NCI-H82 treated with DMSO at 0.1 percent for 48 hours (cell line): ENCODE data around the gene VRK1.
"Not testable (repeated sequence)": the region's sequence is repeated elsewhere in the genome, so short reads cannot be mapped to it uniquely, and the experiment has no call there.

ENCODE experiments used
- DNase-seq: peaks from one replicate; lab custom pipeline; 2025; ENCODE audit not compliant: unreplicated experiment; lab: John Stamatoyannopoulos, UW

Gene VRK1

DNA sequence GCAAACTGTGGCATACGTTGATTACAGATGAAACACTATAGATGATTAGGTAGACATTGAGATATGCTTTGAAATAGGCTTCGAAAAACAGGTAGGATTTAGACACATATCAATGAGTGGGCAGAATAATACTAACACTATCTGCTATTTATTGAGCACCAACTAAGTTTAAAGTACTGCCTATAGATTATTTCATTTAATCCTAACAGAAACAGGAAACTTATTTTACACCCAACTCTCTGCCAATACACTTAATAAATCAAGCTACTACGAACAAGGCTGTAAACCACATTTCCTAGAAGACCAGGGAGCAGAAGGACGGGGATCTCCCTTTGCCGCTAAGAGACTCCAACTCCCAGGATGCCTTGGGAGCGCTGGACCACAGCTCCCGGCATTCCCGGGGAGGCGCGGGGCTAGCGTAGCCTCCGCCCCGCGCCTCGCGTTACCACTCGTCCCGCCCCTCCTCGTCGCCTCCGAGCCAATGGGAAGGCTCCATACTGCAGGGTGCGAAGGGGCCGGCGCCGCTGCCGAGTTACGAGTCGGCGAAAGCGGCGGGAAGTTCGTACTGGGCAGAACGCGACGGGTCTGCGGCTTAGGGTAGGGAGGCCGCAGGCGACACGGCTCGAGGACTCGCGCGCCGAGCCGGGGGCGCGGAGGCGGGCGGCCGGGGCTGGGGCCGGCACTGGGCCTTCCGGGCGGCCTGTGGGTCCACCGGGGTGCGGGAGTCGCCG lies at the start of gene VRK1:
VRK1 (plus strand) TSS at position 532 of the 731 bp plus-strand sequence. CDS start 36,090 bp downstream, outside the sequence.
- DNase-seq = peak; percentile 86

GRCh38 chr14:96747608-96748007 lies 49.6 kb upstream of the VRK1 start:
- no peak for DNase-seq

DNA sequence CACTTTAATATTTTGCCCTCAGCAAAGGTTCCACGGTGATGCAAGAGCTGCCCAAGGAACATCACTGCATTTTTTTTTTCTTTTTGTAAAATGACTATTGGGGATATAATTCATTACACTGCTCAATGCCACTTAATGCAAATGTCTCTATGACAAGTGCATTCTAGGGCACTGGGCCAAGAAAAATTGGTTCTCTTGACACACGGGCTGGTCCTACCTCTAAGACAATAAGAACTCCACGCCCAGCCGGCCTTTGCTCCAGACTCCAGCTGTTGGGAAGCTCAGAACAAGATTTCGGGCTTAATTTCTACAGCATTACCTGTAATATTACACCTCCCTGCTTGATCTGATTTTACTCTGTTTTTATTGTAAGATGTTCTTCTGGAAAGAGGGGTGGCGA lies 48.8 kb upstream of the VRK1 start:
- DNase-seq = peak; percentile 92

DNA sequence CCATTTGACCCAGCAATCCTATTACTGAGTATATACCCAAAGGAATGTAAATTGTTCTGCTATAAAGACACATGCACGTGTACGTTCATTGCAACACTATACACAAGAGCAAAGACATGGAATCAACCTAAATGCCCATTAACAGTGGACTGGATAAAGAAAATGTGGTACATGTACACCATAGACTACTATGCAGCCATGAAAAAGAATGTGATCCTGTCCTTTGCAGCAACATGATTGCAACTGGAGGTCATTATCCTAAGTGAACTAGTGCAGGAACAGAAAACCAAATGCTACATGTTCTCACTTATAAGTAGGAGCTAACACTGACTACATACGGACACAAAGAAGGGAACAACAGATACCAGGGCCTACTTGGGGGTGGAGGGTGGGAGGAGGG lies 45.7 kb upstream of the VRK1 start:
- DNase-seq = no peak

- no peak for DNase-seq
Measured at GRCh38 chr14:96752125-96752524, 45.1 kb upstream of the VRK1 start.

- DNase-seq = no peak
Measured at GRCh38 chr14:96752594-96752993, 44.6 kb upstream of the VRK1 start.

GRCh38 chr14:96754162-96754844 lies 42.9 kb upstream of the VRK1 start:
- DNase-seq = no peak

- DNase-seq = peak; percentile 97
Measured at GRCh38 chr14:96754845-96755184, 42.4 kb upstream of the VRK1 start.

DNA sequence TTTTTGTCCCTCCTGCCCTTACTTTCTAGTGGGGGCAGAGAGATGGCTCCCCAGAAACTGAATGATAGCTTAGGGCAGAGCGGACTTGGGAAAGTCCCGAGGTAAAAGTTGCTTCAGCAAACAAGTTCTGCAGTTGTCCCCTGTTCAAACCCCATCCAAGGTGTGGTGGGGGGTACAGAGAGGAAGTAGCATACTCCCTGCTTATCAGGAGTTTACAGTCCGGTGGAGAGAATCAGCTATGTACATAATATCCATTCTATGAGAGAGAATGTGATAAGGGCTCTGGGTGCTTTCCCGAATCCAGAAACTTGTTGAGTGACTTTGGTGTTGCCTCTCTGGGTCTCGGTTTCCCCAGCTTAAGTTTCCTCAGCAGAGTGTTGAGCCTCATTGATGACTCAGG lies 40.4 kb upstream of the VRK1 start:
- DNase-seq = no peak

GRCh38 chr14:96757456-96757855 lies 39.7 kb upstream of the VRK1 start:
- no peak for DNase-seq

DNA sequence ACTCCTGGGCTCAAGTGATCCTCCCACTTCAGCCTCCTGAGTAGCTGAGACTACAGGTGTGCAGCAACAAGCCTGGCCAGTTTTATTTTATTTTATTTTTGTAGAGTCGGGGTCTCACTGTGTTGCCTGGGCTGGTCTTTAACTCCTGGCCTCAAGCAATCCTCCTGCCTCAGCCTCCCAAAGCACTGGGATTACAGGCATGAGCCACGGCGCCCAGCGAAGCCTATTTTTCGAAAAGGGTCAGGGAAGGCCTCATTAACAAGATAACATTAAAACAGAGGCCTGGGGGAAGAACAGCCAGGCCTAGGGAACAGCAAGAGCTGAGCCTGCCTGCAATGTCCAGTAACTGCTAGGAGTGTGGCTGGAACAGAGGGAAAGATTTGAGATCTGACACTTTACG lies 36.1 kb upstream of the VRK1 start:
- DNase-seq = no peak

- peak; percentile 72 for DNase-seq
Measured at GRCh38 chr14:96762650-96763049, 34.5 kb upstream of the VRK1 start.

DNA sequence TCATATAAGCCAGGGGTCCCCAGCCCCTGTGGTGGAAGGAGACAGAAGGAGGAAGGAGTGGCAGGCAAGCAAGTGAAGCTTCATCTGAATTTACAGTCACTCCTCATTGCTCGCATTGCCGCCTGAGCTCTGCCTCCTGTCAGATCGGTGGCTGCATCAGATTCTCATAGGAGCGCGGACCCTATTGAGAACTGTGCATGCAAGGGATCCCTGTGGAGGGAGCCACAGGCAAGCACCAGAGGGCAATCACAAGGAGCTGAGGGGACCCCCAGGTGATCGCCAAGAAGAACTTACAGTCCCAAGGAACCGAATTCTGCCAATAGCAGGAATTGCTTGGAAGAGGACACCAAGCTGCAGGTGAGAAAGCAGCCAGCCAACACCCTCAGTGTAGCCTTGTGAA lies 33.2 kb upstream of the VRK1 start:
- DNase-seq = no peak

DNA sequence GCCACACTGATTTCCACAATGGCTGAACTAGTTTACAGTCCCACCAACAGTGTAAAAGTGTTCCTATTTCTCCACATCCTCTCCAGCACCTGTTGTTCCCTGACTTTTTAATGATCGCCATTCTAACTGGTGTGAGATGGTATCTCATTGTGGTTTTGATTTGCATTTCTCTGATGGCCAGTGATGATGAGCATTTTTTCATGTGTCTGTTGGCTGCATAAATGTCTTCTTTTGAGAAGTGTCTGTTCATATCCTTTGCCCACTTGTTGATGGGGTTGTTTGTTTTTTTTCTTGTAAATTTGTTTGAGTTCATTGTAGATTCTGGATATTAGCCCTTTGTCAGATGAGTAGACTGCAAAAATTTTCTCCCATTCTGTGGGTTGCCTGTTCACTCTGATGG lies 32.0 kb upstream of the VRK1 start:
- not testable (repeated sequence) for DNase-seq

DNA sequence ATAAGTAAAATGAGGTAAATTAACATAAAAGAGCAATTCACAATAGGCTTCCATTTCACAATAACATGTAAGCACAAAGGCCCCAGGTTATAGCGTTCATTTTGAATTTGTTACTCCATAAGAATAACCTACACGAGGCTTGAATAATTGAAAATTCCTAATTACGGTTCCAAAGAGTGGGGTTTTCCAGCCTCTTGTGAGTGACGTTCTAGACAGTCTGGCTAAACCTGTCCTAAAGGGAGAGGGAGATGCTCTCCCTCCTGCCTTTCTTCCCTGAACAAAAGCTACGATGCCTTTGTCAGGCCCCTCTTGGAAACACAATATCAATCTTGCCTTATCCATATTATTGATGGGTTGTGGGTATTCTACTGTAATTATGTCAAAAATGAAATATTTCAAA lies 24.3 kb upstream of the VRK1 start:
- no peak for DNase-seq

DNA sequence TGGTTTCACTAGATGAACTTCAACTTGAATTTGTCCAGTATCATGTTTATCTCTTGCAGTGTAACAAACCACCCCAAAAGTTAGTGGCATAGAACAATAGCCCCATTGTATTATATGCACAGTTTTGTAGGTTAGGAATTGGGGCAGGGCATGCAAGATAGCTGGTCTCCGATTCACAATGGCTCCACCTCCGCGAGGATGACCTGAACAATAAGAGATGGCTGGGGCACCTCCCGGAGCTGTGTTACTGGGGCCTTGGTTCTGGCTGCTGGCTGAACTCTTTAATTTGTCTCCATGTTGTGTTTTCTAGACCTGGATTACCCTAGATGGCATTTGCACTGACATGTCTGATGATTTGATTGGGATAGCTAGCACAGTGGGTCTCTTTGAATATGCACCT lies 20.4 kb upstream of the VRK1 start:
- no peak for DNase-seq

DNA sequence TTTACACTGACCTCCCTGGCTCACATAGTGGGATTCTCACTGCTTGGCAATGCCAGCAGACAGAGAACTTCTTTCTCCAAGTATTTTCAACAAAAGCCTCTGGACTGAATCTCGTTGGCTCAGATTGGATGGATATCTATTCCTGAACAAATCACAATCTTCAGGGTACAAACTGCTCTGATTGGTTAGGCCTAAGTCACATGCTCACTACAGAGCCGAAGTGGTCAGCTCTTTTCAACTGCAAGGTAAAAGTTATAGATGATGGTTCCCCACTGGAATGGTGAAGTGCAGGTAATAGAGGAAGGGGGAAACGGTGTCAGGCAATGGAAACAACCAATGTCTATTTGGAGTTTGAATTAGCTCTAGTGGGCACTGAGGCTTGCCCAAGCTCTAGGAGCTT lies 16.7 kb upstream of the VRK1 start:
- no peak for DNase-seq

DNA sequence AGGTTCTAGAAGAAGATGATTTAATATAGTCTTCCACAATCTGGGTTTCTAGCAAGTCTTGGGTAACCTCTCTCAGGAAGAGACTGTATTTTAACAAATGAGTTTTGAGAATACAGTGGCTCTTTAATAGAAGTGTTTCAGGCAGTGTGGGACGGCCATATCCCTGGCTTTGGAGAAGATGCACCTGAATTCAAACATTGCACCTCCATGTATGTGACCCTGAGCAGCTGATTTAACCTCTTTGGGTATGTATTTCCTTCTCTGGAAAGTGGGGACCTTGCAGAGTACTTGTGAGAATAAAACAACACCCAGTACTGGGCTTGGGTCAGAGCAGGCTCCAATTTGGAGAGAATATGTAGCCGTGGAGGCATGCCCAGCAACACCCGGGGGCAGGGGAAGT lies 15.8 kb upstream of the VRK1 start:
- DNase-seq = no peak

GRCh38 chr14:96782436-96782835 lies 14.7 kb upstream of the VRK1 start:
- DNase-seq = no peak

DNA sequence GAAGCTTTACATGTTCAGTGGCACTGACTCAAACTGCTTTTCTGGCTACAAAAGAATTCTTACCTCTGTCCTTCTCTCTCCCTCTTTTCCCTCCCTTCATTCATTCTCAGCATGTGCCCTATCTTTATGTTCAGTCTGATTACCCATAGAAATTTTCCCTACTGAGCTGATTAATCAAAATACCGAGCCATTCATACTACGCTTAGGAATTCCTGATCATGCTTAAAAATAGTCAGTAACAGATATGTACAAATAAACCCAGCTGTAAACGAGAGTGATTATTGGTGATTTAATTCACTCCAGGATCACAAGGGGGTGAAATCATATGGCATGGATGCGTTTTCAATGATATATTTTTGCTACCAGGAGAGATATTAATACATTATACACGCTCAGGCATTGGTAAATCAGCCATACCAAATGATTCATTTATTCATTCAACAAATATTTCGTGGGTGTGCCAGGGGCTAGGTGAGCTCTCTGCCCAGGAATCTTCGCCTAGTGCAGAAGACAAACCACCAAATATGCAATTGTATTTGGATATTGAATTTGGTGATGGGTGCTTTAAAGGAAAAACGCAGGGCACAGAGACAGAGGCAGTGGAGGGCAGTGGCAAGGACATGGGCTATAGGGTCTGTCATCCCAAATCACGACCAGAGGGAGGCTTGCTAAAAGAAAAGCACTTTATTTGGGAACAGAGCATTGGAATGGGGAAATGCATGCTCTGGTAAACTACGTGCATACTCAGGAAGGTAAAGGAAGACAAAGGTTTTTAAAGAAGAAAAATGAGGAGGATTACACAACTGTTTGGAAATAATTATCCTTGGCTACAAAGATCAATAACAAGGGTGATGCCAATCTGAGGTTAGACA lies 13.9 kb upstream of the VRK1 start:
- DNase-seq = no peak

DNA sequence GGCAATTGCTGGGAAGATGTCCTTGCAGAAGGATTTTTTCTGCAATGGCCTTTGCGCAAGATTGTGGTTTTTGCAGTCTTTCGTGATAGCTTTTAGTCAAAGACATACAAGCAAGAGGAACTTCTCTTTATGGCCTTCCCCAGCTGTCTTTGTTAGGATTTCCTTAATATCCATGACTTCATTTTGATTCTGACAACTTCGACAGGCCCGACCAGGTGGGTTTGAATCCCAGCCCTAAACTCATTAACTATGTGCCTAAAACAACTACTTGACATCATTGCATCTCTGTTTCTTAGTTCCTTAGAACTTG lies 13.3 kb upstream of the VRK1 start:
- no peak for DNase-seq

GRCh38 chr14:96790186-96790585 lies 7.0 kb upstream of the VRK1 start:
- DNase-seq = no peak
